HepG2 (cell line): ENCODE results near the gene ZBTB18. TPM values are rescaled to one million over a fixed set of nuclear protein-coding genes. Genes with fewer than 3 reads are reported as not detected.

Experiments used
- ATAC-seq: fragments of 200-7000 bp; cut with Tn5 transposase; 3 replicates; pipeline ENCODE4 v1.9.1; 2020; ENCODE audit warnings: mild to moderate bottlenecking, moderate library complexity
- BruUV-seq: library from RNA; stranded (reverse); fragments of 400-500 nt; replicated peaks from 2 replicates; lab custom pipeline; 2021; lab: Mats Ljungman, UMichigan
- CTCF ChIA-PET: fragments of 300-600 bp; formaldehyde crosslinking; extraction: SDS; loops from one replicate; lab custom pipeline; 2021; ENCODE audit warnings: low total read pairs, inconsistent platforms, low intra/inter-chr PET ratio; lab: Yijun Ruan, JAX
- POLR2A ChIA-PET: fragments of 350-600 bp; sonication (Branson Sonifier 250); formaldehyde crosslinking; loops from one replicate; lab custom pipeline; 2020; ENCODE audit warnings: antibody characterized with exemption, inconsistent platforms; lab: Yijun Ruan, JAX
- DNase-seq: peaks from one replicate; pipeline ENCODE4 v3.0.0-alpha.2; 2015; ENCODE audit warnings: low spot score
- FAIRE-seq: peaks from 3 replicates; lab custom pipeline; 2011; peaks lifted over from hg19 to GRCh38; lab: Jason Lieb, UNC
- H2AFZ ChIP-seq: one replicate; pipeline ENCODE4 v1.6.1; 2011; ENCODE audit warnings: low read length, inconsistent platforms
- H3K27ac ChIP-seq: fragments of 300-600 bp; 3 replicates; pipeline ENCODE4 v1.8.0; 2011; ENCODE audit warnings: mixed run types, mild to moderate bottlenecking, mixed read lengths, low read length, inconsistent platforms; ENCODE audit not compliant: insufficient read depth; ENCODE audit errors: extremely low read length
- H3K27me3 ChIP-seq, 2 experiments: fragments of 200-600 bp in 1 of 2; 2 replicates in 1 of 2; 3 replicates in 1 of 2; pipeline versions ENCODE4 v1.6.0 to v1.8.0; 2011; ENCODE audit warnings: low read length in 2 of 2, mild to moderate bottlenecking in 2 of 2, moderate library complexity in 2 of 2, inconsistent platforms in 1 of 2; ENCODE audit not compliant: insufficient read depth in 2 of 2, control insufficient read depth in 1 of 2
- H3K36me3 ChIP-seq, 2 experiments: fragments of 200-600 bp in 1 of 2; replicated peaks in 1 of 2; 2 replicates in 1 of 2; 3 replicates in 1 of 2; pipeline versions ENCODE4 v1.5.1 to v1.8.0; 2011; ENCODE audit warnings: low read length in 2 of 2, inconsistent platforms in 1 of 2; ENCODE audit not compliant: insufficient read depth in 2 of 2, control insufficient read depth in 1 of 2
- H3K4me1 ChIP-seq: 2 replicates; pipeline ENCODE4 v1.5.1; 2012; ENCODE audit warnings: low read length, inconsistent platforms; ENCODE audit not compliant: insufficient read depth
- H3K4me2 ChIP-seq: 2 replicates; pipeline ENCODE4 v1.6.0; 2011; ENCODE audit warnings: low read depth, low read length, inconsistent platforms
- H3K4me3 ChIP-seq, 3 experiments: fragments of 200-600 bp in 1 of 3; sonication (generic), shearing (Covaris generic) in 1 of 3; replicated peaks in 1 of 3; 2 replicates each; pipeline ENCODE4 v1.5.1; 2011 to 2016; ENCODE audit warnings: low read length in 3 of 3, inconsistent platforms in 2 of 3, low read depth in 2 of 3, mild to moderate bottlenecking in 2 of 3, control low read depth in 1 of 3, mixed read lengths in 1 of 3; ENCODE audit not compliant: insufficient read depth in 1 of 3
- H3K79me2 ChIP-seq: one replicate; pipeline ENCODE4 v1.6.1; 2011; ENCODE audit warnings: low read length, inconsistent platforms; ENCODE audit not compliant: insufficient read depth
- H3K9ac ChIP-seq: 2 replicates; pipeline ENCODE4 v1.6.0; 2011; ENCODE audit warnings: mild to moderate bottlenecking, low read depth, low read length, inconsistent platforms; ENCODE audit not compliant: insufficient read depth
- H3K9me3 ChIP-seq: 2 replicates; pipeline ENCODE4 v1.5.1; 2012; ENCODE audit warnings: mild to moderate bottlenecking, low read length
- H4K20me1 ChIP-seq: 2 replicates; pipeline ENCODE4 v1.6.0; 2011; ENCODE audit warnings: inconsistent platforms, mild to moderate bottlenecking, low read length, moderate library complexity; ENCODE audit not compliant: insufficient read depth
- AGO2 ChIP-seq: fragments of 200-400 bp; formaldehyde crosslinking; optimal IDR thresholded peaks from 2 replicates; pipeline ENCODE3; 2017; ENCODE audit warnings: mild to moderate bottlenecking, low read depth, low read length, moderate library complexity
- HMG20B ChIP-seq: conservative IDR thresholded peaks from 2 replicates; pipeline ENCODE4 v1.6.1; 2016; ENCODE audit warnings: missing genetic modification reagents, missing compliant biosample characterization
- HOXA9 ChIP-seq: sonication (generic); formaldehyde crosslinking; IDR thresholded peaks from 2 replicates; pipeline ENCODE4 v1.8.1; 2022; ENCODE audit warnings: missing genetic modification reagents, mild to moderate bottlenecking, moderate library complexity, borderline replicate concordance
- KLF9 ChIP-seq: IDR thresholded peaks from 2 replicates; pipeline ENCODE4 v1.6.1; 2016; ENCODE audit warnings: low read depth
- PAF1 ChIP-seq: IDR thresholded peaks from 2 replicates; pipeline ENCODE4 v1.6.1; 2016; ENCODE audit warnings: missing genetic modification reagents, missing compliant biosample characterization
- RFX5 ChIP-seq: IDR thresholded peaks from 2 replicates; pipeline ENCODE4 v1.6.1; 2011; ENCODE audit warnings: low read depth, low read length, improper control_type of control experiment
- SMYD3 ChIP-seq: sonication (generic); formaldehyde crosslinking; IDR thresholded peaks from 2 replicates; pipeline ENCODE4 v1.8.1; 2023; ENCODE audit warnings: mild to moderate bottlenecking, missing genetic modification reagents
- SNAPC2 ChIP-seq: sonication (generic); formaldehyde crosslinking; IDR thresholded peaks from 2 replicates; pipeline ENCODE4 v1.8.1; 2022; ENCODE audit warnings: mild to moderate bottlenecking, missing genetic modification reagents
- SPEN ChIP-seq: sonication (generic); formaldehyde crosslinking; IDR thresholded peaks from 2 replicates; pipeline ENCODE4 v1.5.1; 2020; ENCODE audit warnings: low read depth, mild to moderate bottlenecking, missing genetic modification reagents
- TOE1 ChIP-seq: sonication (generic); formaldehyde crosslinking; IDR thresholded peaks from 2 replicates; pipeline ENCODE4 v1.4.0; 2020; ENCODE audit warnings: mild to moderate bottlenecking, missing genetic modification reagents
- ZNF230 ChIP-seq: sonication (generic); formaldehyde crosslinking; IDR thresholded peaks from 2 replicates; pipeline ENCODE4 v1.4.0; 2020; ENCODE audit warnings: mild to moderate bottlenecking, missing genetic modification reagents
- ZNF589 ChIP-seq: sonication (generic); formaldehyde crosslinking; conservative IDR thresholded peaks from 2 replicates; pipeline ENCODE4 v1.8.0; 2022; ENCODE audit warnings: mild to moderate bottlenecking, moderate library complexity, missing genetic modification reagents
- WGBS: methylation state at CpG from one replicate; pipeline ENCODE4 v1.1.6; 2017; ENCODE audit warnings: low lambda C conversion rate; 5-methylcytosine and 5-hydroxymethylcytosine counted together
- in situ Hi-C: cut with HindIII; loops from 2 replicates; pipeline ENCODE4 v1.10.0; 2017; ENCODE audit warnings: low pct_unique_long_range_greater_than_20kb; ENCODE audit not compliant: extremely low pct_ligation_motif_present
- intact Hi-C: fragments of 100-400 bp; cut with micrococcal nuclease; formaldehyde crosslinking; loops from one replicate; pipeline ENCODE4 v1.10.0; 2022; ENCODE audit not compliant: unreplicated experiment
- polyA plus RNA-seq, 8 experiments: library from polyadenylated mRNA; depleted of rRNA in 3 of 8; stranded (reverse) in 7 of 8; unstranded in 1 of 8; fragments of >200 nt; fragmentation: Illumina TruSeq in 4 of 8; extraction: Trizol in 4 of 8; gene quantifications; 2 replicates each; pipeline versions ENCODE4 v1.2.1 to v1.2.3, GENCODE V29; 2011 to 2016; ENCODE audit warnings: low read depth in 4 of 8, missing spikeins in 1 of 8, mixed read lengths in 1 of 8; ENCODE audit not compliant: insufficient read depth in 1 of 8
- total RNA-seq, 5 experiments: library from RNA; depleted of rRNA; stranded (reverse); fragments of >200 nt; fragmentation: Illumina TruSeq; extraction: Trizol; gene quantifications; 2 replicates each; pipeline ENCODE4 v1.2.3, GENCODE V29; 2016; ENCODE audit warnings: low read depth in 1 of 5
- TF ChIP-seq, protein P1 (sequence below): sonication (generic); formaldehyde crosslinking; conservative IDR thresholded peaks from 2 replicates; pipeline ENCODE4 v1.4.0; 2020; ENCODE audit warnings: missing genetic modification reagents
- TF ChIP-seq, protein P2 (sequence below): sonication (generic); formaldehyde crosslinking; IDR thresholded peaks from 2 replicates; pipeline ENCODE4 v1.9.0; 2021; ENCODE audit warnings: missing genetic modification reagents, borderline replicate concordance
- TF ChIP-seq, protein P3 (sequence below): sonication (generic); formaldehyde crosslinking; IDR thresholded peaks from 2 replicates; pipeline ENCODE4 v1.5.0; 2020; ENCODE audit warnings: mild to moderate bottlenecking, missing genetic modification reagents

ZBTB18 gene
- total and polyA plus RNA-seq, 2 of the 13 experiments (the other 11 are each of a cell fraction or from before 2014, with no cell fraction given) = 3.1 to 4.3 TPM

- Histone ChIP-seq H4K20me1 (no peaks in the 10 kb centered on the region), H3K27ac (no peak overlapping the region), H3K27me3 (peaks cover 0 to 21% of the 10 kb centered on the region in 2 experiments; a peak in 3 of 5 replicates), H3K9me3 (no peaks in the 10 kb centered on the region), H3K79me2 (no peaks in the 10 kb centered on the region), H3K4me3 (no peak overlapping the region), H3K4me2 (no peak overlapping the region), H2AFZ (no peak overlapping the region), H3K9ac (no peak overlapping the region), H3K4me1 (no peaks in the 10 kb centered on the region), H3K36me3 (no peaks in the 10 kb centered on the region)
- 31% methylated on average over 8 of the region's 8 CpGs for WGBS
- TF ChIP-seq SPEN (CRISPR knock-in tag) = no peak
- TF ChIP-seq TOE1 (CRISPR knock-in tag) = no peak
- no peak for TF ChIP-seq ZNF230 (CRISPR knock-in tag)
- no peak for TF ChIP-seq ZNF589 (CRISPR knock-in tag)
- TF ChIP-seq PAF1 (CRISPR knock-in tag) = no peak
- no peak for TF ChIP-seq SNAPC2 (CRISPR knock-in tag)
- TF ChIP-seq, protein P1, sequence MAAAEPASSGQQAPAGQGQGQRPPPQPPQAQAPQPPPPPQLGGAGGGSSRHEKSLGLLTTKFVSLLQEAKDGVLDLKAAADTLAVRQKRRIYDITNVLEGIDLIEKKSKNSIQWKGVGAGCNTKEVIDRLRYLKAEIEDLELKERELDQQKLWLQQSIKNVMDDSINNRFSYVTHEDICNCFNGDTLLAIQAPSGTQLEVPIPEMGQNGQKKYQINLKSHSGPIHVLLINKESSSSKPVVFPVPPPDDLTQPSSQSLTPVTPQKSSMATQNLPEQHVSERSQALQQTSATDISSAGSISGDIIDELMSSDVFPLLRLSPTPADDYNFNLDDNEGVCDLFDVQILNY (CRISPR knock-in tag) = no peak
- TF ChIP-seq, protein P2, sequence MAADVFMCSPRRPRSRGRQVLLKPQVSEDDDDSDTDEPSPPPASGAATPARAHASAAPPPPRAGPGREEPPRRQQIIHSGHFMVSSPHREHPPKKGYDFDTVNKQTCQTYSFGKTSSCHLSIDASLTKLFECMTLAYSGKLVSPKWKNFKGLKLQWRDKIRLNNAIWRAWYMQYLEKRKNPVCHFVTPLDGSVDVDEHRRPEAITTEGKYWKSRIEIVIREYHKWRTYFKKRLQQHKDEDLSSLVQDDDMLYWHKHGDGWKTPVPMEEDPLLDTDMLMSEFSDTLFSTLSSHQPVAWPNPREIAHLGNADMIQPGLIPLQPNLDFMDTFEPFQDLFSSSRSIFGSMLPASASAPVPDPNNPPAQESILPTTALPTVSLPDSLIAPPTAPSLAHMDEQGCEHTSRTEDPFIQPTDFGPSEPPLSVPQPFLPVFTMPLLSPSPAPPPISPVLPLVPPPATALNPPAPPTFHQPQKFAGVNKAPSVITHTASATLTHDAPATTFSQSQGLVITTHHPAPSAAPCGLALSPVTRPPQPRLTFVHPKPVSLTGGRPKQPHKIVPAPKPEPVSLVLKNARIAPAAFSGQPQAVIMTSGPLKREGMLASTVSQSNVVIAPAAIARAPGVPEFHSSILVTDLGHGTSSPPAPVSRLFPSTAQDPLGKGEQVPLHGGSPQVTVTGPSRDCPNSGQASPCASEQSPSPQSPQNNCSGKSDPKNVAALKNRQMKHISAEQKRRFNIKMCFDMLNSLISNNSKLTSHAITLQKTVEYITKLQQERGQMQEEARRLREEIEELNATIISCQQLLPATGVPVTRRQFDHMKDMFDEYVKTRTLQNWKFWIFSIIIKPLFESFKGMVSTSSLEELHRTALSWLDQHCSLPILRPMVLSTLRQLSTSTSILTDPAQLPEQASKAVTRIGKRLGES = no peak
- no peak for TF ChIP-seq KLF9 (CRISPR knock-in tag)
- TF ChIP-seq HOXA9 (CRISPR knock-in tag) = no peak
- no peak for TF ChIP-seq AGO2
- no peak for TF ChIP-seq SMYD3 (CRISPR knock-in tag)
- TF ChIP-seq RFX5 = no peak
- TF ChIP-seq, protein P3, sequence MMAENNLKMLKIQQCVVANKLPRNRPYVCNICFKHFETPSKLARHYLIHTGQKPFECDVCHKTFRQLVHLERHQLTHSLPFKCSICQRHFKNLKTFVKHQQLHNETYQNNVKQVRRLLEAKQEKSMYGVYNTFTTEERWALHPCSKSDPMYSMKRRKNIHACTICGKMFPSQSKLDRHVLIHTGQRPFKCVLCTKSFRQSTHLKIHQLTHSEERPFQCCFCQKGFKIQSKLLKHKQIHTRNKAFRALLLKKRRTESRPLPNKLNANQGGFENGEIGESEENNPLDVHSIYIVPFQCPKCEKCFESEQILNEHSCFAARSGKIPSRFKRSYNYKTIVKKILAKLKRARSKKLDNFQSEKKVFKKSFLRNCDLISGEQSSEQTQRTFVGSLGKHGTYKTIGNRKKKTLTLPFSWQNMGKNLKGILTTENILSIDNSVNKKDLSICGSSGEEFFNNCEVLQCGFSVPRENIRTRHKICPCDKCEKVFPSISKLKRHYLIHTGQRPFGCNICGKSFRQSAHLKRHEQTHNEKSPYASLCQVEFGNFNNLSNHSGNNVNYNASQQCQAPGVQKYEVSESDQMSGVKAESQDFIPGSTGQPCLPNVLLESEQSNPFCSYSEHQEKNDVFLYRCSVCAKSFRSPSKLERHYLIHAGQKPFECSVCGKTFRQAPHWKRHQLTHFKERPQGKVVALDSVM (CRISPR knock-in tag) = no peak
- TF ChIP-seq HMG20B (CRISPR knock-in tag) = no peak
- ATAC-seq = no peak
- BruUV-seq = no TSS peak
- in situ Hi-C loops (no loop called here), intact Hi-C loops (no loop called here)
- no peak for FAIRE-seq
- POLR2A ChIA-PET = no interaction called here
- DNase-seq = no peak
- CTCF ChIA-PET = no interaction called here
Observed at GRCh38 chr1:244012202-244012601, 38.9 kb upstream of the ZBTB18 start.
